Measurements from ENCODE around the gene GTPBP1. TPM values are rescaled to one million over a fixed set of nuclear protein-coding genes. Genes with fewer than 3 reads are reported as not detected.

Gene GTPBP1
- total RNA-seq, 1 donor = 116 TPM

GRCh38 chr22:38698407-38699094 is 7.2 kb upstream of the GTPBP1 start:
- no peak overlapping the region for H3K4me3 ChIP-seq (ENCODE audit: low read length)
- no peaks in the 10 kb centered on the region for H3K9me3 ChIP-seq (ENCODE audit: low read depth, low read length)
- H3K4me1 ChIP-seq (ENCODE audit: insufficient read depth, low read length) = peaks cover 55% of the 10 kb centered on the region
- no peaks in the 10 kb centered on the region for H3K27me3 ChIP-seq (ENCODE audit: insufficient read depth, low read length)

- Histone ChIP-seq H3K27me3 (ENCODE audit: insufficient read depth, low read length) (no peaks in the 10 kb centered on the region), H3K4me1 (ENCODE audit: insufficient read depth, low read length) (peaks cover 55% of the 10 kb centered on the region), H3K9me3 (ENCODE audit: low read depth, low read length) (no peaks in the 10 kb centered on the region), H3K4me3 (ENCODE audit: low read length) (no peak overlapping the region)
These were observed 6.6 kb upstream of the GTPBP1 start for GRCh38 chr22:38699143-38699542.

GRCh38 chr22:38699784-38700183 is 6.0 kb upstream of the GTPBP1 start:
- Histone ChIP-seq H3K9me3 (ENCODE audit: low read depth, low read length) (no peaks in the 10 kb centered on the region), H3K4me1 (ENCODE audit: insufficient read depth, low read length) (peaks cover 58% of the 10 kb centered on the region), H3K4me3 (ENCODE audit: low read length) (peak overlapping the region; percentile 69), H3K27me3 (ENCODE audit: insufficient read depth, low read length) (no peaks in the 10 kb centered on the region)

GRCh38 chr22:38700270-38700788 is 5.4 kb upstream of the GTPBP1 start:
- H3K27me3 ChIP-seq (ENCODE audit: insufficient read depth, low read length) = no peaks in the 10 kb centered on the region
- no peaks in the 10 kb centered on the region for H3K9me3 ChIP-seq (ENCODE audit: low read depth, low read length)
- H3K4me1 ChIP-seq (ENCODE audit: insufficient read depth, low read length) = peaks cover 62% of the 10 kb centered on the region
- H3K4me3 ChIP-seq (ENCODE audit: low read length) = peak overlapping the region; percentile 69

DNA sequence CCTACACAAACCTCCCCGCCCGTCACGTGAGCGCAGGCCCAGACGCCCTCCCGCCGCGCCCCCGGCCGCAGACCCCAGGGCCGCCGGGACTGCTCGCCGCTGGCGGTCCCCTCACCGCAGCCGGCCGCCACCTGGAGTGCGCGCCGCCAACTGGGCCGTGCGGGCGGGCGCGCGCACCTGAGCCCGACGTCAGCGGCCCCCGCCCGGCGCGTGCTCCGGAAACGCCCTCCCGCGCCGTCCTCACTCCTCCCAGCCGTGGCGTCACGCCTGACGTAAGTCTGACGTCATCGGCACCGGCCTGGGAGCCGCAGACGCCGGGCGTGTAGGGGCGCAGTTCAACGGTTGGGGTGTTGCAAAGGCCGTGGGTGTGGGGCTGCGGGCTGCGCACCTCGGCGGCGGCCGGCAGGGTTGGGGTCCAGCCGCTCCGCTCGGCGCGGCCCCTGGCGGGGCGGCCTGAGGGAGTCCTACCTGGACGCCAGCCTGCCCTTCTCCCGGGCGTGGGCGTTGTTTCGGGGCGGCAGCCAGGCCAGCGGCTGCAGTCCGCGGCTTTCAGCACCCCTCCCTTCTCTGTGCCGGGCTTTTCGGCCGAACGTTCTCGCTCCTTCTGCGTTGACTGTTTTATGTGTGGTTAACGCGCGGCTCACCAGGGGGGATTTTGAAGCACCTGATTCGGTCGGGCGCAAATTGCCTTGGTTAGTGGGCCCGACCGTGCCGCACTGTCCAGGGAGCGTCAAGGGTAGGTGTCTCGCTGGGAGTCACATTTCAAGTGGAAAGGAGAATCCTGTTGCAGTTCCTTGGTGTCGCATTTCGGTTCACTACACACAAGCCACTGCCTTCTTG is 4.7 kb upstream of the GTPBP1 start, which contains the start of gene JOSD1:
TSS of gene JOSD1 (minus strand) at position 155 of the 840 bp plus-strand sequence. CDS start 956 bp downstream, outside the sequence.
- peaks cover 61% of the 10 kb centered on the region for H3K4me1 ChIP-seq (ENCODE audit: insufficient read depth, low read length)
- H3K9me3 ChIP-seq (ENCODE audit: low read depth, low read length) = no peaks in the 10 kb centered on the region
- peak within 1 kb of the TSS; percentile 69 for H3K4me3 ChIP-seq (ENCODE audit: low read length)
- H3K27me3 ChIP-seq (ENCODE audit: insufficient read depth, low read length) = no peaks in the 10 kb centered on the region

GRCh38 chr22:38704654-38705234 is 1.0 kb upstream of the GTPBP1 start:
- Histone ChIP-seq H3K9me3 (ENCODE audit: low read depth, low read length) (no peaks in the 10 kb centered on the region), H3K27me3 (ENCODE audit: insufficient read depth, low read length) (no peaks in the 10 kb centered on the region), H3K4me1 (ENCODE audit: insufficient read depth, low read length) (peaks cover 56% of the 10 kb centered on the region), H3K4me3 (ENCODE audit: low read length) (peak overlapping the region; percentile 24)

- Histone ChIP-seq H3K9me3 (ENCODE audit: low read depth, low read length) (no peaks in the 10 kb centered on the region), H3K27me3 (ENCODE audit: insufficient read depth, low read length) (no peaks in the 10 kb centered on the region), H3K4me3 (ENCODE audit: low read length) (peak overlapping the region; percentile 64), H3K4me1 (ENCODE audit: insufficient read depth, low read length) (peaks cover 50% of the 10 kb centered on the region)
These were observed 557 bp downstream of the GTPBP1 start for GRCh38 chr22:38706101-38706900.

- H3K4me3 ChIP-seq (ENCODE audit: low read length) = peak overlapping the region; percentile 64
- peaks cover 45% of the 10 kb centered on the region for H3K4me1 ChIP-seq (ENCODE audit: insufficient read depth, low read length)
- no peaks in the 10 kb centered on the region for H3K27me3 ChIP-seq (ENCODE audit: insufficient read depth, low read length)
- no peaks in the 10 kb centered on the region for H3K9me3 ChIP-seq (ENCODE audit: low read depth, low read length)
These were observed 1.1 kb downstream of the GTPBP1 start for GRCh38 chr22:38706901-38707195.

DNA sequence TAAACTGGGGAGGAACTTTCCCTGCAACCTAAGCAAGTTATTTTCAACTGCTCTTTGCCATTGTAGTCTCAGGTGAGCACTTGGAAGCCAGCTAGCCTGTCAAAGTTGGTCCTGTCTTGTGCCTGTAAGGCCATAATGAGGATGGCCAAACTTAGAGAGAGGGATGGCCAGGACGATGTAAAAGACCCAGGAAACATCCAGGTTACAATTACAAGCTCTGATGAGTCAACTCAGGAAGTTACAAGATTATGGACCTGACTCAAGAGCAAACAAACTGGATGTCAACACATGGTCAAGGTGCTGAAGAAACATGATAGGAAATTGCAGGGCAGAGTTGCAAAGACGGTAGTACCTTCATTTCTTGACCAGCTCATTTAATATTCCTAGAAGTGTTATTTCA is 1.6 kb downstream of the GTPBP1 start:
- Histone ChIP-seq H3K9me3 (ENCODE audit: low read depth, low read length) (no peaks in the 10 kb centered on the region), H3K4me3 (ENCODE audit: low read length) (peak overlapping the region; percentile 64)

DNA sequence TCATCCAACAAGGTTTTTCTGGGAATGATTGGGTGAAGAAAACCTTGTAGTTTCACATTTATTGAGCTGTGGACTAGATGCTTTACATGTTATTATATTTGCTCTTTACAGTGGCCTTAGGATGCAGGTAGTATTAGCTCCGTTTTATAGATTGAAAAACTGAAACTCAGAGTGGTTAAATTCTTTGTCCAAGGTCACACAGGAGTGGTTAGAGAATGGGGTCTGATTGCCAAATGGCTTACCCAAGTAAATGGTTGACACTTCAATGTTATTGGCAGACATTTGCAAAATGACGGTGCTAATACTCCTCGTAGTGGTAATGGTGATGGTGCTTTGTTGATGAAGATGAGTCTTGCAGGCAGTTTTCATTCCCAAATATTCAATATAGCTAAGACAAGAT is 2.2 kb downstream of the GTPBP1 start:
- peaks cover 52% of the 10 kb centered on the region for H3K4me1 ChIP-seq (ENCODE audit: insufficient read depth, low read length)
- H3K27me3 ChIP-seq (ENCODE audit: insufficient read depth, low read length) = no peaks in the 10 kb centered on the region
- no peaks in the 10 kb centered on the region for H3K9me3 ChIP-seq (ENCODE audit: low read depth, low read length)
- no peak overlapping the region for H3K4me3 ChIP-seq (ENCODE audit: low read length)

More for the DNA sequence above, 1.6 kb downstream of the GTPBP1 start:
- Histone ChIP-seq H3K27me3 (ENCODE audit: insufficient read depth, low read length) (no peaks in the 10 kb centered on the region), H3K4me1 (ENCODE audit: insufficient read depth, low read length) (peaks cover 46% of the 10 kb centered on the region)

GRCh38 chr22:38709306-38709705 is 3.6 kb downstream of the GTPBP1 start:
- H3K4me1 ChIP-seq (ENCODE audit: insufficient read depth, low read length) = peaks cover 62% of the 10 kb centered on the region
- no peaks in the 10 kb centered on the region for H3K27me3 ChIP-seq (ENCODE audit: insufficient read depth, low read length)
- no peak overlapping the region for H3K4me3 ChIP-seq (ENCODE audit: low read length)
- no peaks in the 10 kb centered on the region for H3K9me3 ChIP-seq (ENCODE audit: low read depth, low read length)

DNA sequence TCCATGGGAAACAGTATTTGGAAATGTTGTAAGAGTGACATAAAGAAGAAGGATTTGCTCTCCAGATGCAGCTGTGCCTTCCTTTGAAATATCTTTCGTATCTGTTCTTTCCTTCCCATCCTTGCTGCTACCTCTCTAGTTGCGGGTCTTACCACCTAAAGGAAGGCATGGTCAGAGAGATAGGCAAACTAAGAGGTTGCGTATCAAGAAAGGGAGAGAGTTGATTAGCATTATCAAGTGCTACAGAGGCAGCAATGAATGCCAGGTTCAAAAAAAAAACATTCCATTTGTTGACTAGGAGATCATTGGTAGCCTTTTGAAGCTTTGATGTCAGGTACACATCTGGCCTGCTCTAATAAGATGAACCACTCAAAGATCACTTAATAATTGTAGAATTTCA is 4.6 kb downstream of the GTPBP1 start:
- Histone ChIP-seq H3K4me3 (ENCODE audit: low read length) (no peak overlapping the region), H3K9me3 (ENCODE audit: low read depth, low read length) (no peaks in the 10 kb centered on the region), H3K4me1 (ENCODE audit: insufficient read depth, low read length) (peaks cover 54% of the 10 kb centered on the region), H3K27me3 (ENCODE audit: insufficient read depth, low read length) (no peaks in the 10 kb centered on the region)

- H3K4me1 ChIP-seq (ENCODE audit: insufficient read depth, low read length) = peaks cover 54% of the 10 kb centered on the region
- no peaks in the 10 kb centered on the region for H3K27me3 ChIP-seq (ENCODE audit: insufficient read depth, low read length)
- no peaks in the 10 kb centered on the region for H3K9me3 ChIP-seq (ENCODE audit: low read depth, low read length)
- H3K4me3 ChIP-seq (ENCODE audit: low read length) = no peak overlapping the region
These were observed 5.1 kb downstream of the GTPBP1 start for GRCh38 chr22:38710866-38711265.

- no peak overlapping the region for H3K4me3 ChIP-seq (ENCODE audit: low read length)
- no peaks in the 10 kb centered on the region for H3K9me3 ChIP-seq (ENCODE audit: low read depth, low read length)
- no peaks in the 10 kb centered on the region for H3K27me3 ChIP-seq (ENCODE audit: insufficient read depth, low read length)
- peaks cover 42% of the 10 kb centered on the region for H3K4me1 ChIP-seq (ENCODE audit: insufficient read depth, low read length)
These were observed 6.9 kb downstream of the GTPBP1 start for GRCh38 chr22:38712486-38713207.

Measured in mononuclear cell (primary cell).